ENCODE results near the gene TRPV4.

The TRPV4 gene

GRCh38 chr12:109778684-109779083, 54.5 kb downstream of the TRPV4 start:
- Histone ChIP-seq H3K9ac (ENCODE audit: insufficient read length) (no peak overlapping the region), H3K27ac (no peak overlapping the region), H3K36me3 (ENCODE audit: insufficient read depth, low read length) (no peaks in the 10 kb centered on the region), H3K9me3 (ENCODE audit: low read depth, low read length) (no peaks in the 10 kb centered on the region), H3K4me3 (no peak overlapping the region)
- TF ChIP-seq EZH2 (IDR thresholded peaks at IDR 0.05) (no peak), POLR2AphosphoS5 (IDR thresholded peaks at IDR 0.05; ENCODE audit: borderline replicate concordance, low read depth, low read length) (no peak), FOXP2 (optimal IDR thresholded peaks at IDR 0.05; ENCODE audit: control extremely low read depth, extremely low read length, insufficient read depth) (no peak)
- no peak for DNase-seq (ENCODE audit: low read depth, low spot score)

DNA sequence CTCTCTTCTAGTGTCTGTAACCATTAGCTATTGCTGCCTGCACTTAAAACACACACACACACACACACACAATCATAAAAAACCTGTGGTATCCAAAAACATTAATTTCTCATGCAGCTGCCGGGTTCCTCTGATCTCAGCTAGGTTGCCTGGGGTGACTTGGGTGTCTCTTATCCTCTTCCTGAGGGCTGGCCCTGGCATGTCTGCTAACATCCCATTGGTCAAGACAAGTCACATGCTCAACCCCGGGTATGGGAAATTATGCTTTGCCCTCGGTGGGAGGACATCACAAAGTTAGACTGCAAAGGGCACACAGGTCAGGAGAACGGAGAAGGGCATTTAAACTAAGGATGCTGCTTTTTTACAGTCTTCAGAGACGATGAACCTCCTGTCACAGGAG, 55.7 kb downstream of the TRPV4 start:
- H3K36me3 ChIP-seq (ENCODE audit: insufficient read depth, low read length): no peaks in the 10 kb centered on the region
- no peak overlapping the region for H3K27ac ChIP-seq
- TF ChIP-seq POLR2AphosphoS5 (IDR thresholded peaks at IDR 0.05; ENCODE audit: borderline replicate concordance, low read depth, low read length): no peak
- H3K4me3 ChIP-seq: no peak overlapping the region
- no peak overlapping the region for H3K9ac ChIP-seq (ENCODE audit: insufficient read length)
- peak; percentile 18 for DNase-seq (ENCODE audit: low read depth, low spot score)
- H3K9me3 ChIP-seq (ENCODE audit: low read depth, low read length): no peaks in the 10 kb centered on the region

DNA sequence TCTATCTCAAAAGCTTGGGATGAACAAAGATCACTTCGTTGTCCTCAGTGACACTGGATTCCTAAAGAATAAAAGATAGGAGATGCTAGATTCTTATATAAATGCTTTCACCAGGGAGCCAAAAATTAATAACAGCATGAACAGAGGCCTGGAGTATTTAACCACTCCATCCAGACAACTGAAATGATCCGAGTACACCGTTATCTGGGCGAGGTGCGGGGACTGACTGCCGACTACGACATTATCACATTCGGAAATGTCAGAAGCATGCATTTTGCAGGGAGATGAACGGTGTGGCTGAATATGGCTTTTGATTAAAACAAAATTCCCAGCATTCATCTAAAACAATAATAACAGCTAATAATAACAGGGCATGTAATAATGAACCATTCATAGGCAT, 56.6 kb downstream of the TRPV4 start:
- H3K9ac ChIP-seq (ENCODE audit: insufficient read length): no peak overlapping the region
- H3K36me3 ChIP-seq (ENCODE audit: insufficient read depth, low read length): no peaks in the 10 kb centered on the region
- no peak for DNase-seq (ENCODE audit: low read depth, low spot score)
- no peak overlapping the region for H3K4me3 ChIP-seq
- H3K27ac ChIP-seq: no peak overlapping the region
- TF ChIP-seq FOXP2 (optimal IDR thresholded peaks at IDR 0.05; ENCODE audit: control extremely low read depth, extremely low read length, insufficient read depth) (no peak), EZH2 (IDR thresholded peaks at IDR 0.05) (no peak), POLR2AphosphoS5 (IDR thresholded peaks at IDR 0.05; ENCODE audit: borderline replicate concordance, low read depth, low read length) (no peak)
- H3K9me3 ChIP-seq (ENCODE audit: low read depth, low read length): no peaks in the 10 kb centered on the region

GRCh38 chr12:109775172-109775881, 57.9 kb downstream of the TRPV4 start:
- TF ChIP-seq POLR2AphosphoS5 (IDR thresholded peaks at IDR 0.05; ENCODE audit: borderline replicate concordance, low read depth, low read length): no peak
- no peak for TF ChIP-seq EZH2 (IDR thresholded peaks at IDR 0.05)
- no peak for TF ChIP-seq FOXP2 (optimal IDR thresholded peaks at IDR 0.05; ENCODE audit: control extremely low read depth, extremely low read length, insufficient read depth)
- Histone ChIP-seq H3K27ac (no peak overlapping the region), H3K9me3 (ENCODE audit: low read depth, low read length) (no peaks in the 10 kb centered on the region), H3K36me3 (ENCODE audit: insufficient read depth, low read length) (no peaks in the 10 kb centered on the region), H3K9ac (ENCODE audit: insufficient read length) (no peak overlapping the region), H3K4me3 (no peak overlapping the region)
- peak; percentile 59 for DNase-seq (ENCODE audit: low read depth, low spot score)

- no peaks in the 10 kb centered on the region for H3K36me3 ChIP-seq (ENCODE audit: insufficient read depth, low read length)
- no peaks in the 10 kb centered on the region for H3K9me3 ChIP-seq (ENCODE audit: low read depth, low read length)
- no peak overlapping the region for H3K27ac ChIP-seq
- no peak overlapping the region for H3K4me3 ChIP-seq
- H3K9ac ChIP-seq (ENCODE audit: insufficient read length): no peak overlapping the region
- DNase-seq (ENCODE audit: low read depth, low spot score): no peak
- TF ChIP-seq POLR2AphosphoS5 (IDR thresholded peaks at IDR 0.05; ENCODE audit: borderline replicate concordance, low read depth, low read length) (no peak), FOXP2 (optimal IDR thresholded peaks at IDR 0.05; ENCODE audit: control extremely low read depth, extremely low read length, insufficient read depth) (no peak), EZH2 (IDR thresholded peaks at IDR 0.05) (no peak)
Measured at GRCh38 chr12:109773384-109774011, 59.7 kb downstream of the TRPV4 start.

DNA sequence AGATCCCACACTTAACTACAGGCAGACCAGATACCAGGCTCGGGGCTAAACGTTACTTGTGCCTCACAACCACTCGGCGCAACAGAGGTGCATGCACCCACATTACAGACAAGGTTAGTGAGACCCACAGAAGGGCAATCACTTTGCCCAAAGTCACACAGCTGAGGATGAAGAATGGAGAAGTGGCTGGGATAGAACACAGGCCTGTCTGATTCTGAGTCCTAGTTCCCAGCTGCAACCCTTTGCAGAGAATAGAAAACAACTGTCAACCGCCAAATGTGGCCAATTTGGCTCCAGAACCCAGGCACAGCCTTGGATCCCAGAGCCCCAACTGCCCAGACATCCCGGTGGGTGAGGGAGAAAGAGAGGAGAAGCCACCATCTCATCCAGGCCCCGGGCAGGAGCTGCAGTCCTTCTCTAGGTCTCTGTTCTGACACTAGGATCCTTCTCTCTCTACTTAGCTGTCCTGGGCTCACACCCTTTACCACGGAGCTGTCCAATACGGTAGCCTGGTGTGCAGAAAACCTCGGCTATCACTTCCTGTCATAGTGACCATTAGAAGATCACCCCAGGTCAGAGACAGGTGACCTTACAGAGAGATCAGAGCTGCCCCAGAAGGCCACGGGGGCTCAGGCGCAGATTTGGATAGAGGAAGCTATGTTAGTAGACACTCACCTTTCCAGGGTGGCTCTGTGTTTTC, 60.4 kb downstream of the TRPV4 start:
- no peak overlapping the region for H3K4me3 ChIP-seq
- TF ChIP-seq EZH2 (IDR thresholded peaks at IDR 0.05) (no peak), FOXP2 (optimal IDR thresholded peaks at IDR 0.05; ENCODE audit: control extremely low read depth, extremely low read length, insufficient read depth) (no peak), POLR2AphosphoS5 (IDR thresholded peaks at IDR 0.05; ENCODE audit: borderline replicate concordance, low read depth, low read length) (no peak)
- no peaks in the 10 kb centered on the region for H3K9me3 ChIP-seq (ENCODE audit: low read depth, low read length)
- H3K9ac ChIP-seq (ENCODE audit: insufficient read length): no peak overlapping the region
- H3K36me3 ChIP-seq (ENCODE audit: insufficient read depth, low read length): no peaks in the 10 kb centered on the region
- no peak for DNase-seq (ENCODE audit: low read depth, low spot score)
- no peak overlapping the region for H3K27ac ChIP-seq

DNA sequence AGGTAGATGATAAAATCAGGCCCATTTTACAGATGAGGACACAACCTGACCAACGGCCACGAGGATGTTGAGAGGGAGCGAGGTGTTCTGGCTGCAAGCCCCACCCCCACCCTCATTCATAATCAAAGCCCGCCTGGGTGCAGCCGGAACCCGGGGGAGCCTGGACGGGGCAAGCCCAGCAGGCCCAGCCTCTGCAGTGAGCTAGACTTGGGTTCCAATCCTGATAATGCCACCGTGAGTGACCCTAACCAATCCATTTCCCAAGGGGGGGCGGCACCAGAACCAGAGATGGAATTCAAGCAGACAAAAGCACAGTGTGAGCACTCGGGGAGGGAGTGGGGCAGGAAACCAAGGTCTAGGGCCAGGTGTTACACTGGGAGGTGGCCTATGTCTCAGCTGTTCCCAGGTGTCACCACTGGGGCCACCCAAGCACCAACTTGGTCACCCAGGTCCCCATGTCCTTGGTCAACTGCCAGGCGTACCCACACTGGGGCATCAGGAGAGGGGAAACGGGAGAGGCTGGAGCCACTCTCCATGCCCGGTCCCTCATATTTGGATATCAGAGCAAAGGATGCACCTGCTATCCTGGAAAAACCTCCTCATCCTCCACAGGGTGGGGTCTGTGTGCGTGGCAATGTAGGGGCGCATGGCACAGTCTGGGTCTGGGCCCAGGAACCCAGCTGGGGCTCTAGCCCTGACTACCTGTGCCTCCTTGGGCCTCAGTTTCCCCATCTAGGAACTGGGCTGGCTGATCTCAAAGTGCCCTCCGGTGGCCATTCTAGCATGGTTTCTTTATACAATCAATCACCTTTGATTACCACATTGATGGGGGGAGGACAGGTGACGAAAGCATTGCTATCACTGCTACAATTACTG, 61.2 kb downstream of the TRPV4 start:
- H3K36me3 ChIP-seq (ENCODE audit: insufficient read depth, low read length): no peaks in the 10 kb centered on the region
- no peak overlapping the region for H3K27ac ChIP-seq
- TF ChIP-seq FOXP2 (optimal IDR thresholded peaks at IDR 0.05; ENCODE audit: control extremely low read depth, extremely low read length, insufficient read depth): no peak
- no peak for TF ChIP-seq EZH2 (IDR thresholded peaks at IDR 0.05)
- TF ChIP-seq POLR2AphosphoS5 (IDR thresholded peaks at IDR 0.05; ENCODE audit: borderline replicate concordance, low read depth, low read length): no peak
- H3K9me3 ChIP-seq (ENCODE audit: low read depth, low read length): no peaks in the 10 kb centered on the region
- no peak overlapping the region for H3K4me3 ChIP-seq
- H3K9ac ChIP-seq (ENCODE audit: insufficient read length): no peak overlapping the region
- DNase-seq (ENCODE audit: low read depth, low spot score): no peak

All from SK-N-MC (cell line).